GM23338 (cell line): Measurements from ENCODE around the gene LSM12. TPM values are rescaled to one million over a fixed set of nuclear protein-coding genes. Genes with fewer than 3 reads are reported as not detected.
"Not testable (repeated sequence)": the region's sequence is repeated elsewhere in the genome, so short reads cannot be mapped to it uniquely, and the experiment has no call there.

ENCODE experiments used
- ATAC-seq: fragments of 200-7000 bp; cut with Tn5 transposase; 3 replicates; pipeline ENCODE4 v1.9.1; 2020
- DNase-seq: peaks from one replicate; pipeline ENCODE4 v3.0.0-alpha.2; 2015; ENCODE audit warnings: low spot score
- H2AFZ ChIP-seq: fragments of 200-600 bp; sonication (generic); 2 replicates; pipeline ENCODE4 v1.8.0; 2016; ENCODE audit warnings: antibody characterized with exemption, mild to moderate bottlenecking, moderate library complexity
- H3F3A ChIP-seq: fragments of 200-600 bp; sonication (generic); replicated peaks from 2 replicates; pipeline ENCODE4 v1.8.0; 2017; ENCODE audit warnings: antibody characterized with exemption, mixed run types, low read depth
- H3K27ac ChIP-seq: fragments of 200-600 bp; sonication (generic); 2 replicates; pipeline ENCODE4 v1.6.1; 2016; ENCODE audit warnings: low read depth
- H3K27me3 ChIP-seq: fragments of 200-600 bp; sonication (generic); 2 replicates; pipeline ENCODE4 v1.8.0; 2016; ENCODE audit warnings: mild to moderate bottlenecking, mixed run types, moderate library complexity; ENCODE audit not compliant: insufficient read depth
- H3K36me3 ChIP-seq: fragments of 200-600 bp; sonication (generic); 2 replicates; pipeline ENCODE4 v1.8.0; 2016; ENCODE audit warnings: mild to moderate bottlenecking; ENCODE audit not compliant: insufficient read depth
- H3K4me1 ChIP-seq: fragments of 200-600 bp; sonication (generic); 2 replicates; pipeline ENCODE4 v1.8.0; 2016; ENCODE audit warnings: mild to moderate bottlenecking, moderate library complexity; ENCODE audit not compliant: insufficient read depth
- H3K4me2 ChIP-seq: fragments of 200-600 bp; sonication (generic); 2 replicates; pipeline ENCODE4 v1.7.1; 2017; ENCODE audit warnings: mixed run types
- H3K4me3 ChIP-seq: fragments of 200-600 bp; sonication (generic); 2 replicates; pipeline ENCODE4 v1.6.1; 2016; ENCODE audit warnings: mixed run types
- H3K79me2 ChIP-seq: fragments of 200-600 bp; sonication (generic); replicated peaks from 2 replicates; pipeline ENCODE4 v1.8.0; 2017; ENCODE audit warnings: mild to moderate bottlenecking; ENCODE audit not compliant: insufficient read depth
- H3K9me2 ChIP-seq: fragments of 200-600 bp; sonication (generic); 2 replicates; pipeline ENCODE4 v1.8.0; 2017; ENCODE audit not compliant: insufficient read depth
- H4K20me1 ChIP-seq: fragments of 200-600 bp; sonication (generic); replicated peaks from 2 replicates; pipeline ENCODE4 v1.8.0; 2017; ENCODE audit warnings: mild to moderate bottlenecking; ENCODE audit not compliant: insufficient read depth
- H3K27ac Mint-ChIP-seq: 2 replicates; pipeline ENCODE4 v1.8.0; 2020; ENCODE audit warnings: inconsistent platforms, mild to moderate bottlenecking, moderate library complexity, mixed read lengths
- H3K27me3 Mint-ChIP-seq: 3 replicates; pipeline ENCODE4 v1.8.0; 2022; ENCODE audit warnings: low read depth, mild to moderate bottlenecking, moderate library complexity, mixed read lengths, inconsistent platforms; ENCODE audit not compliant: insufficient read depth, poor library complexity
- H3K36me3 Mint-ChIP-seq: 3 replicates; pipeline ENCODE4 v1.8.0; 2021; ENCODE audit warnings: low read depth, mild to moderate bottlenecking, inconsistent platforms, moderate library complexity, mixed read lengths
- H3K4me1 Mint-ChIP-seq: 3 replicates; pipeline ENCODE4 v1.8.0; 2020; ENCODE audit warnings: mild to moderate bottlenecking, inconsistent platforms, mixed read lengths
- H3K4me3 Mint-ChIP-seq: 3 replicates; pipeline ENCODE4 v1.8.0; 2021; ENCODE audit warnings: moderate library complexity, mild to moderate bottlenecking, inconsistent platforms, mixed read lengths
- H3K9me3 Mint-ChIP-seq: 3 replicates; pipeline ENCODE4 v1.8.0; 2020; ENCODE audit warnings: moderate library complexity, mild to moderate bottlenecking, inconsistent platforms, mixed read lengths
- CREB1 ChIP-seq: fragments of 250-450 bp; sonication (Bioruptor Pico); IDR thresholded peaks from 2 replicates; pipeline ENCODE4 v1.5.0; 2020; ENCODE audit warnings: low read depth, mild to moderate bottlenecking, moderate library complexity
- EZH2 ChIP-seq: fragments of 200-600 bp; sonication (generic); IDR thresholded peaks from one replicate; pipeline ENCODE4 v1.8.0; 2017; ENCODE audit warnings: antibody characterized with exemption, mild to moderate bottlenecking, low read depth; ENCODE audit not compliant: unreplicated experiment
- EZH2phosphoT487 ChIP-seq: fragments of 200-600 bp; sonication (generic); IDR thresholded peaks from one replicate; pipeline ENCODE4 v1.8.1; 2018; ENCODE audit warnings: antibody characterized with exemption; ENCODE audit not compliant: unreplicated experiment
- NANOG ChIP-seq: IDR thresholded peaks from 2 replicates; pipeline ENCODE4 v1.6.1; 2016; ENCODE audit warnings: antibody characterized with exemption, borderline replicate concordance
- POLR2AphosphoS5 ChIP-seq: IDR thresholded peaks from 2 replicates; pipeline ENCODE4 v1.6.1; 2016; ENCODE audit warnings: antibody characterized with exemption, low read depth
- STAT1 ChIP-seq: IDR thresholded peaks from one replicate; pipeline ENCODE4 v1.6.1; 2016; ENCODE audit warnings: antibody characterized with exemption; ENCODE audit not compliant: unreplicated experiment
- ZNF331 ChIP-seq: fragments of 250-450 bp; sonication (Bioruptor Pico); IDR thresholded peaks from 2 replicates; pipeline ENCODE4 v1.5.0; 2020; ENCODE audit warnings: low read depth, mild to moderate bottlenecking, moderate library complexity
- polyA plus RNA-seq: library from polyadenylated mRNA; unstranded; fragments of >200 nt; fragmentation: Nextera tagmentation; extraction: Ambion mirVana; gene quantifications from 2 replicates; pipeline ENCODE4 v1.2.1, GENCODE V29; 2016
- total RNA-seq: library from RNA; depleted of rRNA; stranded (reverse); fragments of >200 nt; shearing (Covaris generic); gene quantifications from 2 replicates; pipeline ENCODE4 v1.2.3, GENCODE V29; 2014
- TF ChIP-seq, protein P1 (sequence below): IDR thresholded peaks from one replicate; pipeline ENCODE4 v1.6.1; 2018; ENCODE audit warnings: antibody characterized with exemption; ENCODE audit not compliant: unreplicated experiment
- TF ChIP-seq, protein P2 (sequence below), 2 experiments: fragments of 200-600 bp in 1 of 2; sonication (generic) in 1 of 2; conservative IDR thresholded peaks; 2 replicates each; pipeline versions ENCODE4 v1.5.1 to v1.6.1; 2016 to 2017; ENCODE audit warnings: antibody characterized with exemption in 2 of 2, low read depth in 2 of 2, mild to moderate bottlenecking in 2 of 2, moderate library complexity in 1 of 2

The LSM12 gene
- total and polyA plus RNA-seq, 2 experiments from 2014 or later: 72.7 to 241 TPM

DNA sequence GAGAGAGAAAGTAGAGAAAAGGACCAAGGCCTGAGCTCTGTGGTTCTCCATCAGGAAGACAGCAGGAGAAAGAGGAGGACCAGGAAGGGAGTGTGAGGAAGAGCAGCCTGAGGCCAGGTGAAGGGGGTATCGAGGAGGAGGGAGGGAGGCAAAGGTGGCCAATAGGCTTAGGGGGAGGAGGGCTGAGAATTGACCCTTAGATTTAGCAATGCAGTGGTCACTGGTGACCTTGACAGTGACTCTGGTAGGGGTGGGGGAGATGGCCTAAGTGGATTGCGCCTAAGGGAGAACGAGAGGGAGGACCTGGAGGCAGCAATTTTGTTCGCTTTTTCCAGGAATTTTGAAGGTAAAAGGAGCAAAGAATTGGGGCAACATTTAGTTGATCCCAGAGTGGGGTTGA, 67.4 kb downstream of the LSM12 start (continued):
- TF ChIP-seq, protein P1, sequence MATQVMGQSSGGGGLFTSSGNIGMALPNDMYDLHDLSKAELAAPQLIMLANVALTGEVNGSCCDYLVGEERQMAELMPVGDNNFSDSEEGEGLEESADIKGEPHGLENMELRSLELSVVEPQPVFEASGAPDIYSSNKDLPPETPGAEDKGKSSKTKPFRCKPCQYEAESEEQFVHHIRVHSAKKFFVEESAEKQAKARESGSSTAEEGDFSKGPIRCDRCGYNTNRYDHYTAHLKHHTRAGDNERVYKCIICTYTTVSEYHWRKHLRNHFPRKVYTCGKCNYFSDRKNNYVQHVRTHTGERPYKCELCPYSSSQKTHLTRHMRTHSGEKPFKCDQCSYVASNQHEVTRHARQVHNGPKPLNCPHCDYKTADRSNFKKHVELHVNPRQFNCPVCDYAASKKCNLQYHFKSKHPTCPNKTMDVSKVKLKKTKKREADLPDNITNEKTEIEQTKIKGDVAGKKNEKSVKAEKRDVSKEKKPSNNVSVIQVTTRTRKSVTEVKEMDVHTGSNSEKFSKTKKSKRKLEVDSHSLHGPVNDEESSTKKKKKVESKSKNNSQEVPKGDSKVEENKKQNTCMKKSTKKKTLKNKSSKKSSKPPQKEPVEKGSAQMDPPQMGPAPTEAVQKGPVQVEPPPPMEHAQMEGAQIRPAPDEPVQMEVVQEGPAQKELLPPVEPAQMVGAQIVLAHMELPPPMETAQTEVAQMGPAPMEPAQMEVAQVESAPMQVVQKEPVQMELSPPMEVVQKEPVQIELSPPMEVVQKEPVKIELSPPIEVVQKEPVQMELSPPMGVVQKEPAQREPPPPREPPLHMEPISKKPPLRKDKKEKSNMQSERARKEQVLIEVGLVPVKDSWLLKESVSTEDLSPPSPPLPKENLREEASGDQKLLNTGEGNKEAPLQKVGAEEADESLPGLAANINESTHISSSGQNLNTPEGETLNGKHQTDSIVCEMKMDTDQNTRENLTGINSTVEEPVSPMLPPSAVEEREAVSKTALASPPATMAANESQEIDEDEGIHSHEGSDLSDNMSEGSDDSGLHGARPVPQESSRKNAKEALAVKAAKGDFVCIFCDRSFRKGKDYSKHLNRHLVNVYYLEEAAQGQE: no peak

DNA sequence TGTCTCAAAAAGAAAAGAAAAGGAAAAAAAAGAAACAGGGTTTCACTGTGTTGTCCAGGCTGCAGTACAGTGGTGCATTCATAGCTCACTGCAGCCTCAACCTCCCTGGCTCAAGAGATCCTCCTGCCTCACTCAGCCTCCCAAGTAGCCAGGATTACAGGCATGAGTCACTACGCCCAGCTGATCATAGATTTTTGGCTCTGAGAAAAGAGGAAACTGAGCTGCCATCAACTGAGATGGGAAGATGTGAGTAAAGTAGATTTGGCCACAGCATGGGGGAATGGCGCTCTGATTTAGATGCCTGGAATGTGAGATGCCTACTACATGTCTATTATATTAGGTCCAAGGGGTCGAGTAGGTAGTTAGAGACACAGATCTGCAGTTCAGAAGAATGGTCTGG, 67.9 kb downstream of the LSM12 start:
- Histone ChIP-seq H3K9me2 (no peaks in the 10 kb centered on the region), H3K27me3 (peaks cover 20% of the 10 kb centered on the region), H3K36me3 (no peaks in the 10 kb centered on the region), H3K4me3 (no peak overlapping the region), H2AFZ (no peak overlapping the region), H3F3A (no peaks in the 10 kb centered on the region), H3K4me1 (no peaks in the 10 kb centered on the region), H3K79me2 (no peaks in the 10 kb centered on the region), H4K20me1 (no peaks in the 10 kb centered on the region), H3K27ac (no peak overlapping the region), H3K4me2 (no peak overlapping the region)
- DNase-seq (no peak), ATAC-seq (no peak)
- Mint-ChIP-seq H3K4me3 (no peak overlapping the region), H3K4me1 (peaks cover 3% of the 10 kb centered on the region), H3K36me3 (no peaks in the 10 kb centered on the region), H3K27me3 (peaks cover 15% of the 10 kb centered on the region), H3K9me3 (no peaks in the 10 kb centered on the region), H3K27ac (no peak overlapping the region)
- TF ChIP-seq, protein P2, sequence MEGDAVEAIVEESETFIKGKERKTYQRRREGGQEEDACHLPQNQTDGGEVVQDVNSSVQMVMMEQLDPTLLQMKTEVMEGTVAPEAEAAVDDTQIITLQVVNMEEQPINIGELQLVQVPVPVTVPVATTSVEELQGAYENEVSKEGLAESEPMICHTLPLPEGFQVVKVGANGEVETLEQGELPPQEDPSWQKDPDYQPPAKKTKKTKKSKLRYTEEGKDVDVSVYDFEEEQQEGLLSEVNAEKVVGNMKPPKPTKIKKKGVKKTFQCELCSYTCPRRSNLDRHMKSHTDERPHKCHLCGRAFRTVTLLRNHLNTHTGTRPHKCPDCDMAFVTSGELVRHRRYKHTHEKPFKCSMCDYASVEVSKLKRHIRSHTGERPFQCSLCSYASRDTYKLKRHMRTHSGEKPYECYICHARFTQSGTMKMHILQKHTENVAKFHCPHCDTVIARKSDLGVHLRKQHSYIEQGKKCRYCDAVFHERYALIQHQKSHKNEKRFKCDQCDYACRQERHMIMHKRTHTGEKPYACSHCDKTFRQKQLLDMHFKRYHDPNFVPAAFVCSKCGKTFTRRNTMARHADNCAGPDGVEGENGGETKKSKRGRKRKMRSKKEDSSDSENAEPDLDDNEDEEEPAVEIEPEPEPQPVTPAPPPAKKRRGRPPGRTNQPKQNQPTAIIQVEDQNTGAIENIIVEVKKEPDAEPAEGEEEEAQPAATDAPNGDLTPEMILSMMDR (conservative IDR thresholded peaks at IDR 0.05; ENCODE audit: low read depth in 2 of 2): no peak
- TF ChIP-seq CREB1 (CRISPR knock-in tag) (no peak), EZH2phosphoT487 (no peak), STAT1 (no peak), NANOG (no peak), EZH2 (no peak), ZNF331 (CRISPR knock-in tag) (no peak), POLR2AphosphoS5 (no peak)
- TF ChIP-seq, protein P1: no peak

DNA sequence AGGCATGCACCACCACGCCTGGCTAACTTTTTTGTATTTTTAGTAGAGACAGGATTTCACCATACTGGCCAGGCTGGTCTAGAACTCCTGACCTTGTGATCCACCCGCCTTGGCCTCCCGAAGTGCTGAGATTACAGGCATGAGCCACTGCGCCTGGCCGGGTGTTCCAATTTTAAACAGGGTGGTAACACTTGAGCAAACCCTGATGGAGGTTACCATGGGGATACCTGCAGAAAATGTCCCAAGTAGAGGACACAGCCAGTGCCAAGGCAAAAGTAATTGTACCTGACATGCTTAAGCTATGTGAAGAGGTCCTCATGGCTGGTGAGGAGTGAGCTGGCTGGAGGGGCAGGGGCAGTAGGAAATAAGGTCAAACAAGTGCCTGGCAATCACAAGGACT, 69.3 kb downstream of the LSM12 start:
- H3K9me3 Mint-ChIP-seq: not testable (repeated sequence)

More for the DNA sequence above, 69.3 kb downstream of the LSM12 start:
- H3K4me3 Mint-ChIP-seq, H3K27ac Mint-ChIP-seq, H3K36me3 Mint-ChIP-seq, H3K4me3 ChIP-seq, H3K4me1 ChIP-seq, H3K4me2 ChIP-seq, H2AFZ ChIP-seq, H3K27me3 ChIP-seq, H3K36me3 ChIP-seq, H3K79me2 ChIP-seq, H3K27ac ChIP-seq, H3K9me2 ChIP-seq, DNase-seq, H3K4me1 Mint-ChIP-seq, H3F3A ChIP-seq, ATAC-seq, H4K20me1 ChIP-seq: not testable (repeated sequence)
- peaks cover 15% of the 10 kb centered on the region for H3K27me3 Mint-ChIP-seq
